ENCODE measurements around the gene MPHOSPH9.

The MPHOSPH9 gene

DNA sequence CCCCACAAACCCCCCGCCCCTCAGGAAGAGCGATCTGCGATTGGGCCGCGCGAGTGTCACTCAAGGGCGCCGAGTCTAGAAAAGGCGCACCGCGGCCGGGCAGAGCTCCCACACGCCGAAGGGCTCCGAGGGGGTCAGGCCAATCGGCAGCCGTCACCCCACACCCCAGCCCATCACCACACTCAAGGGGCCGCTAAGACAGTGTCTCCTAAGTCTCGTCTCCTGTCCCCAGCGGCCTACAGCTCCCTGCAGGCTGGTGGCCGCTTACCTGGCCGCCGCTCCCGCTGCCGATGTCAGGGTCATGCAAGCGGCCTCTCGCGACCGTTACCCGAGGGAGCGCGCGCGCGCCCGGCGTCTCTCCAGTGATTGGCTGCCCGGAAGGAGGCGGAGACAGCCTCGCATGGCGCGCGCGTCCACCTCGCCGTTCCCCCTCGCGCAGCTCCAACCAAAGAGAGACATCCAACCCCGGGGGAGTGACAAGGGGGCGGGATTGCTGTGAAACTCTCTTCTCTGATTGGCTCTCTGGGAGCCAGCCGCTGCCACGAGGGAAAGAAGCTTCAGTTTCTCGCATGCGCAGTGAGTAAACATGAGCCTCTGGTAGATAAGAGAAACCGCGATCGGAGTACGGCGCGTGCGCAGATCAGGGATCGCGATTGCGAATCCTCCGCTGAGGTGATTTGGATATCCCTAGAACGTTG, at the start of gene MPHOSPH9, which contains the start of gene MTRFR:
MPHOSPH9 (minus strand) TSS at position 335 of the 698 bp plus-strand sequence. CDS start 2,777 bp downstream, outside the sequence.
MTRFR (plus strand) TSS at position 630 of the 698 bp plus-strand sequence. CDS start 20,239 bp downstream, outside the sequence.
- DNase-seq: peak; percentile 100

GRCh38 chr12:123282111-123282510, 49.2 kb upstream of the MPHOSPH9 start:
- DNase-seq: no peak

GRCh38 chr12:123280971-123281370, 48.0 kb upstream of the MPHOSPH9 start:
- no peak for DNase-seq

DNA sequence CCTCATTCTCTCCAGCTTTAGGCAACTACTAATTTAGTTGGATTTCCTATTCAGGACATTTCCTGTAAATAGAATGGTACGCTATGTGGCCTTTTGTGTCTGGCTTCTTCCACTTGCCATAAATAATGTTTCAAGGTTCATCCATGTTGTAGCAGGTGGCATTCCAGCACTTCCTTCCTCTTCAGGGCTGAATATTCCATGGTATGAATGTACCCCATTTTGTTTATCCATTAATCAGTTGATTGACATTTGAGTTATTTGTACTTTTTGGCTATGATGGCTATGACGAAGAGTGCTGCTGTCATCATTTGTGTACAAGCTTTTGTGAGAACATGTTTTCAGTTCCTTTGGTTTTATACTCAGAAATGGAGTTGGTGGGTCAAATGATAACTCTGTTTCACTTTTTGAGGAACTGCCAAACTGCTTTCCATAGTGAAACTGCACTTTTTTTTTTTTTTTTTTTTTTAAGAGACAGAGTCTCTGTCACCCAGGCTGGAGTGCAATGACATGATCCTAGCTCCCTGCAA, 45.2 kb upstream of the MPHOSPH9 start:
- no peak for DNase-seq

GRCh38 chr12:123273166-123273565, 40.2 kb upstream of the MPHOSPH9 start:
- DNase-seq: no peak

DNA sequence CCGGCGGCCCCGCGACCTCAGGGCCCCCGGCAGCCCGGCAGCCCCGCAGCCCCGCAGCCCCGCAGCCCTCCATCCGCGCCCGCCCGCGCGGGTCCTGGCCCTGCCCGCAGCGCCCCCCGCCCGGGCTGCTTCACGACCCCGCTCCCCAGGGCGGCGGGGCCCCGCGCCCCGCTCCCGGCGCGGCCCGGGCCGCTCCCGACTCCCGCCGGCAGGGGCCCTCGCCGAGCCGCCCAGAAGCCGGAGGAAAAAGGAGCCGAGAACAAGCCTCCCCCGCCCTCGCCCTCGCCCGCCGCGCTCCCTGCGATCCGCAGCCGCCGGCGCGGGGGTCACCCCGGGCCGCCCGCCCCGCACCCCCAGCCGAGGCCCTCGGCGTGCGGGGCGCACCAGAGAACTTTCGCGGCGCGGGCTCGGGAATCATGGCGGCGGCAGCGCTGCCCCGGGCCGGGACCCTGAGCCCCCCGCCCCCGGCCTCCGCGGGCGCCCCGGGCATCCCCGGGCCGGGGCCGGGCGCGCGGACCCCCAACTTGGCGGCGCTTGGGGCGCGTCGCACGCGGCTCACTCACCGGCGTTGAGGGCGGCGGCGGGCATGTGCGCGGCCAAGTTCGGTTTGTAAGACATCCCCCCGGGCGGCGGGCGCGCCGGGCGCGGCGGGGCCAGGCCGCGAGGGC, 38.2 kb upstream of the MPHOSPH9 start:
- peak; percentile 70 to 76 for DNase-seq

DNA sequence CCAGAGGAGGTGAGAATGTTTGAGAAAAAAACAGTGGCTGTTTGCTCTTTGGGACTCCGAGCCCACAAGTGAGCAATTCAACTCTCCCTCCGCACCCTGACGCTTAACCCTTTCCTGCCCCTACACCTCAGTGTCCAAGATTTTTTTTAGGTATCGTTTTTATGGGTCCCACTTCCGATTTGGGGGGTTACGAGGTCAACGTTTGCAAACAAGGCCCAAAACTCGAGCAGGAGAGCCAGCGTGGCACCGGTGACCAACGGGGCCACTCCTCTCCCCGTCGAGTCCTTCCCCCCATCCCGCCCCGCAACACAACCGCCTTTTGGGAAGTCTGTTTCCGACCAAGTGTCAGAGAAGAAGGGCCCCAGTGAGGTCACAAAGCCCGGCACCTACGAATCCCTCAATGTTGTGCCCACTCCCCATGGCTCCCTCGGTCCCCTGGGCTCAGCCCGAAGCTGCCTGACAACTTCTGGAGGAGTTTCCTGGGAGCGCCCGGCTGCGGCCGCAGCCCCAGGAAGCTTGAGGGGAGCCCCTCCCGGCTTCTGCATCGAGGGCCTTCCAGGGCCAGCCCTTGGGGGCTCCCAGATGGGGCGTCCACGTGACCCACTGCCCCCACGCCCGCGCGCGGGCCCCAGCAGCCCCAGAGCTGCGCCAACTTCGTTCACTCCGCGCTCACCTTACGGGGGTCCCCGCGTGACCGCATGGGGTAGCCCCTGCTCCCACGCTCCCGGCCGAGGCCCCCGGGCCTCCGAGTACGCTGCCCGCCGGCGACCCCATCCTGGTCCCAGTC, 37.5 kb upstream of the MPHOSPH9 start:
- no peak for DNase-seq

GRCh38 chr12:123269896-123270213, 36.9 kb upstream of the MPHOSPH9 start:
- no peak for DNase-seq

- peak; percentile 18 to 49 for DNase-seq
These were observed 36.5 kb upstream of the MPHOSPH9 start for GRCh38 chr12:123269395-123269892.

- no peak for DNase-seq
These were observed 35.9 kb upstream of the MPHOSPH9 start for GRCh38 chr12:123268850-123269249.

- DNase-seq: no peak
These were observed 35.3 kb upstream of the MPHOSPH9 start for GRCh38 chr12:123267991-123268843.

GRCh38 chr12:123267335-123267920, 34.5 kb upstream of the MPHOSPH9 start:
- no peak for DNase-seq

GRCh38 chr12:123266679-123267277, 33.8 kb upstream of the MPHOSPH9 start:
- no peak for DNase-seq

DNA sequence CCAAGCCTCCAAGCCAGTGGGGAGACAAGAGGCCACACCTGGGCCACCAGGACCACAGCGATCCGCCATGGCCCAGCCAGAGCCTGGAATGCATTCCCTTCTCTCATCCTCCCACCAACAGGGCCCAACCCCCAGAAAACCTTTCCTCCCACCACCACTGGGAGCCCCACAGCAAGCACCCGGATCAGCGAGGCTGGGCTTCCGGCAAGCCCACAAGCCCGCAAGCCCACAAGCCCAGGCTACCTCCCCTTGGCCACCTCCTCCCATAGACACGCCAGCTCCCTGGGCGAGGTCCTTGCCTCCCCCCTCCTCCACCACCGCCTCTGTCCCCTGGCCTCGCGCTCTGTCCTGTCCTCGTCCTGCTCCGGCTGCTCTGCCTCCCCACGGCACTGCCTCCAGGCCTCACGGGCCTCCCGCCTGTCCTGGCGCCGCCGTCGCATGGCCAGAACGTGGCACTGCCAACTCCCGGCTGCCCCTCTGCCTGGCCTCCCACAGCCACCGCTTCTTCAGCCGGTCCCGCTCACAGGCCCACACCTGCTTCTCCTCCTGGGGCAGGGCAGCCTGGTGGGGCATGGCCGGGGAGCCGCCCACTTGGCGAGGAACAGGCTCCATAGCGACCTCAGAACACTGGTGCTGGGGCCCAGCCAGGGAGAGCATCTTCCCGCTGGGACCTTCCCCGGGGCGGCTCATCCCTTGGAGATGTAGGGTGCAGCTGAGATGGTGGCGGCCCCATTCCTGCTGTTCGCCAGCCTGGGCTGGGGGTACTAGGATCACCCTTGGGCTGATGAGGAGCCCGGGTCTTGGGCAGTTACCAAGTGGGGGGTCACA, 33.1 kb upstream of the MPHOSPH9 start:
- no peak for DNase-seq

GRCh38 chr12:123264642-123265041, 31.7 kb upstream of the MPHOSPH9 start:
- no peak for DNase-seq

DNA sequence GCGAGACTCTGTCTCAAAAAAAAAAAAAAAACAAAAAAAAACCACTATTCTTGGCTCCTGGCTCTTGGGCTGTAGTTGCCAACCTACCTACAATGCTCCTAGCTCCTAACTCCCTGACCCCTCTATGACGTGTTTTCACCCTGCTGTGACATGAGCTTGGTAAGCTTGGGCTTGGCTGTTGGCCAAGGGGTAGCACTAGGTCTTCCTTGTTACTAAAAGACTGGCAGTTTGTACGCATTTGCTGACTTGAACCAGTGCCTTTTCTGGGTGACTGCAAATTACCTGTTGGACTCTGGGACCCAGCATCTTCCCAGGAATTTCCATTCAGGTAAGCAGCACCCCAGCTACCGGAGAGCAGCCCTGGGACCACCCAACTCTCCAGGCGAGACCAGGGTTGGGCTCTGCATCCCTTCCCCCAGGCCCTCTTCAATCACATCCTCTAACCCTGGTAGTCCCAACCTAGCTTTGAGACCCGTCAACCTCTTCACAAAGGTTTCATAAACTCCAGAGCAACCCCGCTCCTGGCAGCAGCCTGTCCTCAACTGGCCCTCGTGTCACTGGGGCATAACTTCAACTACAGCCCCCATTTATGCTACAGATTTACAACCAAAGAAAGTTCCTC, 30.4 kb upstream of the MPHOSPH9 start:
- no peak for DNase-seq

GRCh38 chr12:123261196-123261595, 28.3 kb upstream of the MPHOSPH9 start:
- no peak for DNase-seq

DNA sequence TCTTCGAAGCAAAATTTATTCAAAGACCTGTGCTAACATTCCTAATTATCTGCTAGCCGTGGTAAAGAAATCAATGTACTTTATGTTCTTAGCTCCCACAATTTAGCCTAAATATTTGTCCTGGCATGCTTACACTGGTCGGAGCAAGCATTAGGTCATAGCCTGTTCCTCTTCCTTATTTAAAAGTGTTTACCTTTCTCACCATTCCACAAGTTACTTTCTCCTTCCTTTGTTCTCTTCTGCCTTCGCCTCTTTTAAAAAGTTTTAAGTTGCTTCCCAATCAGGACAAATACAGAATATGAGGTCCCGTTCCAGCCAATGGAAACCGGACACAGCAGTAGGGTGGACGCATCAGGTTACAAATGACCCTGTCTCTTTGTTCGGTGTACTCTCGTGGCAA, 27.1 kb upstream of the MPHOSPH9 start:
- no peak for DNase-seq

- DNase-seq: no peak
These were observed 25.7 kb upstream of the MPHOSPH9 start for GRCh38 chr12:123258593-123258992.

GRCh38 chr12:123254853-123255446, 22.0 kb upstream of the MPHOSPH9 start:
- DNase-seq: no peak
